22Rv1 (cell line): ENCODE data around the gene C11orf21.

Experiments used
- ZFX ChIP-seq: fragments of 450-650 bp; IDR thresholded peaks from 2 replicates; pipeline ENCODE4 v1.6.1; 2017; ENCODE audit warnings: antibody characterized with exemption, borderline replicate concordance
- TF ChIP-seq, protein P1 (sequence below): fragments of 450-650 bp; IDR thresholded peaks from 2 replicates; pipeline ENCODE4 v1.5.1; 2017; ENCODE audit warnings: mild to moderate bottlenecking

DNA sequence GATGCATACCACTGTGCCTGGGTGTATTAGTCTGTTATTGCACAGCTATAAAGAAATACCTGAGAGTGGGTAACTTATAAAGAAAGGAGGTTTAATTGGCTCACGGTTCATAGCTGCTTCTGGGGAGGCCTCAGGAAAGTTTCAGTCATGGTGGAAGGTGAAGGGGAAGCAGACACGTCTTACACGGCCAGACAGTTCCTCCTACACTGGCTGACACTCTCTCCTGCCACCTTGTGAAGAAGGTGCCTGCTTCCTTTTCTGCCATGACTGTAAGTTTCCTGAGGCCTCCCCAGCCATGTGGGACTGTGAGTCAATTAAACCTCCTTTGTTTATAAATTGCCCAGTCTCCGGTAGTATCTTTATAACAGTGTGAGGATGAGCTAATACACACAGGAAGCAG lies 41.8 kb upstream of the C11orf21 start:
- TF ChIP-seq, protein P1, sequence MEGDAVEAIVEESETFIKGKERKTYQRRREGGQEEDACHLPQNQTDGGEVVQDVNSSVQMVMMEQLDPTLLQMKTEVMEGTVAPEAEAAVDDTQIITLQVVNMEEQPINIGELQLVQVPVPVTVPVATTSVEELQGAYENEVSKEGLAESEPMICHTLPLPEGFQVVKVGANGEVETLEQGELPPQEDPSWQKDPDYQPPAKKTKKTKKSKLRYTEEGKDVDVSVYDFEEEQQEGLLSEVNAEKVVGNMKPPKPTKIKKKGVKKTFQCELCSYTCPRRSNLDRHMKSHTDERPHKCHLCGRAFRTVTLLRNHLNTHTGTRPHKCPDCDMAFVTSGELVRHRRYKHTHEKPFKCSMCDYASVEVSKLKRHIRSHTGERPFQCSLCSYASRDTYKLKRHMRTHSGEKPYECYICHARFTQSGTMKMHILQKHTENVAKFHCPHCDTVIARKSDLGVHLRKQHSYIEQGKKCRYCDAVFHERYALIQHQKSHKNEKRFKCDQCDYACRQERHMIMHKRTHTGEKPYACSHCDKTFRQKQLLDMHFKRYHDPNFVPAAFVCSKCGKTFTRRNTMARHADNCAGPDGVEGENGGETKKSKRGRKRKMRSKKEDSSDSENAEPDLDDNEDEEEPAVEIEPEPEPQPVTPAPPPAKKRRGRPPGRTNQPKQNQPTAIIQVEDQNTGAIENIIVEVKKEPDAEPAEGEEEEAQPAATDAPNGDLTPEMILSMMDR, result no peak
- no peak for TF ChIP-seq ZFX
